Measurements from ENCODE around the gene CALHM3. TPM values are rescaled to one million over a fixed set of nuclear protein-coding genes. Genes with fewer than 3 reads are reported as not detected.

The CALHM3 gene
- total RNA-seq, 1 donor from 2014 or later = not detected

- DNase-seq (ENCODE audit: low read depth) (no peak), FAIRE-seq (no peak)
- Histone ChIP-seq H3K27ac (ENCODE audit: low read depth, low read length) (no peak overlapping the region), H3K4me3 (ENCODE audit: insufficient read depth, low read depth, low read length) (no peak overlapping the region), H2AFZ (ENCODE audit: low read depth, low read length) (no peak overlapping the region), H3K4me2 (ENCODE audit: low read length) (no peak overlapping the region), H3K36me3 (ENCODE audit: insufficient read depth, low read length) (peaks cover 63% of the 10 kb centered on the region), H3K9me3 (ENCODE audit: insufficient read depth, low read depth, low read length) (no peaks in the 10 kb centered on the region), H4K20me1 (ENCODE audit: insufficient read depth, low read length) (peaks cover 54% of the 10 kb centered on the region), H3K4me1 (ENCODE audit: insufficient read depth, low read length) (peaks cover 18% of the 10 kb centered on the region), H3K27me3 (ENCODE audit: insufficient read depth, low read length) (no peaks in the 10 kb centered on the region), H3K79me2 (ENCODE audit: insufficient read depth, low read length) (no peaks in the 10 kb centered on the region), H3K9ac (ENCODE audit: low read length) (no peak overlapping the region)
- TF ChIP-seq, protein P1, sequence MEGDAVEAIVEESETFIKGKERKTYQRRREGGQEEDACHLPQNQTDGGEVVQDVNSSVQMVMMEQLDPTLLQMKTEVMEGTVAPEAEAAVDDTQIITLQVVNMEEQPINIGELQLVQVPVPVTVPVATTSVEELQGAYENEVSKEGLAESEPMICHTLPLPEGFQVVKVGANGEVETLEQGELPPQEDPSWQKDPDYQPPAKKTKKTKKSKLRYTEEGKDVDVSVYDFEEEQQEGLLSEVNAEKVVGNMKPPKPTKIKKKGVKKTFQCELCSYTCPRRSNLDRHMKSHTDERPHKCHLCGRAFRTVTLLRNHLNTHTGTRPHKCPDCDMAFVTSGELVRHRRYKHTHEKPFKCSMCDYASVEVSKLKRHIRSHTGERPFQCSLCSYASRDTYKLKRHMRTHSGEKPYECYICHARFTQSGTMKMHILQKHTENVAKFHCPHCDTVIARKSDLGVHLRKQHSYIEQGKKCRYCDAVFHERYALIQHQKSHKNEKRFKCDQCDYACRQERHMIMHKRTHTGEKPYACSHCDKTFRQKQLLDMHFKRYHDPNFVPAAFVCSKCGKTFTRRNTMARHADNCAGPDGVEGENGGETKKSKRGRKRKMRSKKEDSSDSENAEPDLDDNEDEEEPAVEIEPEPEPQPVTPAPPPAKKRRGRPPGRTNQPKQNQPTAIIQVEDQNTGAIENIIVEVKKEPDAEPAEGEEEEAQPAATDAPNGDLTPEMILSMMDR (IDR thresholded peaks at IDR 0.05; ENCODE audit: insufficient read depth, low read depth, low read length) = no peak
- no peak for TF ChIP-seq EZH2 (IDR thresholded peaks at IDR 0.05; ENCODE audit: insufficient read depth, low read length)
- peak overlapping the region; percentile 41 for H3K27ac Mint-ChIP-seq (ENCODE audit: unreplicated experiment)
- no peaks in the 10 kb centered on the region for H3K9me3 Mint-ChIP-seq (ENCODE audit: unreplicated experiment)
- no peaks in the 10 kb centered on the region for H3K27me3 Mint-ChIP-seq (ENCODE audit: low read depth, unreplicated experiment)
- H3K4me1 Mint-ChIP-seq (ENCODE audit: low read depth, unreplicated experiment) = peaks cover 30% of the 10 kb centered on the region
- H3K36me3 Mint-ChIP-seq (ENCODE audit: low read depth, unreplicated experiment) = peaks cover 50% of the 10 kb centered on the region
- no peak overlapping the region for H3K4me3 Mint-ChIP-seq (ENCODE audit: unreplicated experiment)
These were observed 39.3 kb downstream of the CALHM3 start for GRCh38 chr10:103439776-103440175.

- peaks cover 3% of the 10 kb centered on the region for H3K79me2 ChIP-seq (ENCODE audit: insufficient read depth, low read length)
- H3K27ac Mint-ChIP-seq (ENCODE audit: unreplicated experiment) = no peak overlapping the region
- H3K4me3 Mint-ChIP-seq (ENCODE audit: unreplicated experiment) = no peak overlapping the region
- no peaks in the 10 kb centered on the region for H3K9me3 ChIP-seq (ENCODE audit: insufficient read depth, low read depth, low read length)
- H3K4me2 ChIP-seq (ENCODE audit: low read length) = no peak overlapping the region
- H3K4me3 ChIP-seq (ENCODE audit: insufficient read depth, low read depth, low read length) = no peak overlapping the region
- H3K36me3 Mint-ChIP-seq (ENCODE audit: low read depth, unreplicated experiment) = peaks cover 29% of the 10 kb centered on the region
- no peak for TF ChIP-seq EZH2 (IDR thresholded peaks at IDR 0.05; ENCODE audit: insufficient read depth, low read length)
- FAIRE-seq (no peak), DNase-seq (ENCODE audit: low read depth) (no peak)
- H3K27me3 ChIP-seq (ENCODE audit: insufficient read depth, low read length) = no peaks in the 10 kb centered on the region
- no peaks in the 10 kb centered on the region for H3K9me3 Mint-ChIP-seq (ENCODE audit: unreplicated experiment)
- H3K27ac ChIP-seq (ENCODE audit: low read depth, low read length) = no peak overlapping the region
- H3K36me3 ChIP-seq (ENCODE audit: insufficient read depth, low read length) = peaks cover 67% of the 10 kb centered on the region
- peaks cover 65% of the 10 kb centered on the region for H4K20me1 ChIP-seq (ENCODE audit: insufficient read depth, low read length)
- H2AFZ ChIP-seq (ENCODE audit: low read depth, low read length) = no peak overlapping the region
- no peaks in the 10 kb centered on the region for H3K27me3 Mint-ChIP-seq (ENCODE audit: low read depth, unreplicated experiment)
- H3K4me1 Mint-ChIP-seq (ENCODE audit: low read depth, unreplicated experiment) = no peaks in the 10 kb centered on the region
- no peaks in the 10 kb centered on the region for H3K4me1 ChIP-seq (ENCODE audit: insufficient read depth, low read length)
- no peak overlapping the region for H3K9ac ChIP-seq (ENCODE audit: low read length)
These were observed 45.2 kb downstream of the CALHM3 start for GRCh38 chr10:103433858-103434257.

DNA sequence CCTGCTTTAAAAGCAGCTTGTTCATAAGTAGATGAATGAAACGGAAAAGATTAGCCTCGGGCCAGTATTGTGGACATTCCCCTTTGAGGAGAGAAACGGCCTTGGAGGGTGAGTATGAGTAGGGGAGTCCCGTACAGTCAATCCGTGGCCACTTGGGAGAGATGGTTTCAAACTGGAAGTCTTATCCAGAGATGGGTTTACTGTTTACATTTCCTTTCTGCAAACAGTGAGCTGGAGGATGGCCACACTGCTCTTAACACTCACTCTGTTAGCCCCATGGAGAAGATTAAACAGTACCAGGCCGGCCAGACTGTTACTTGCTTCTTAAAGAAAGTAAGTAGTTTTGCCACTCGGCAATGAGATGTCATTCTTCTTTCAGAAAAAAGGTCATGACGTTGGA is 47.1 kb downstream of the CALHM3 start:
- Mint-ChIP-seq H3K4me3 (ENCODE audit: unreplicated experiment) (no peak overlapping the region), H3K9me3 (ENCODE audit: unreplicated experiment) (no peaks in the 10 kb centered on the region), H3K4me1 (ENCODE audit: low read depth, unreplicated experiment) (no peaks in the 10 kb centered on the region), H3K27ac (ENCODE audit: unreplicated experiment) (no peak overlapping the region), H3K36me3 (ENCODE audit: low read depth, unreplicated experiment) (peaks cover 24% of the 10 kb centered on the region), H3K27me3 (ENCODE audit: low read depth, unreplicated experiment) (no peaks in the 10 kb centered on the region)
- H4K20me1 ChIP-seq (ENCODE audit: insufficient read depth, low read length) = peaks cover 62% of the 10 kb centered on the region
- H3K4me3 ChIP-seq (ENCODE audit: insufficient read depth, low read depth, low read length) = no peak overlapping the region
- no peak overlapping the region for H2AFZ ChIP-seq (ENCODE audit: low read depth, low read length)
- H3K4me1 ChIP-seq (ENCODE audit: insufficient read depth, low read length) = no peaks in the 10 kb centered on the region
- H3K27me3 ChIP-seq (ENCODE audit: insufficient read depth, low read length) = no peaks in the 10 kb centered on the region
- H3K27ac ChIP-seq (ENCODE audit: low read depth, low read length) = no peak overlapping the region
- peaks cover 3% of the 10 kb centered on the region for H3K79me2 ChIP-seq (ENCODE audit: insufficient read depth, low read length)
- no peak for TF ChIP-seq EZH2 (IDR thresholded peaks at IDR 0.05; ENCODE audit: insufficient read depth, low read length)
- TF ChIP-seq, protein P1 (IDR thresholded peaks at IDR 0.05; ENCODE audit: insufficient read depth, low read depth, low read length) = no peak
- DNase-seq (ENCODE audit: low read depth) = no peak
- H3K36me3 ChIP-seq (ENCODE audit: insufficient read depth, low read length) = peaks cover 68% of the 10 kb centered on the region
- H3K9ac ChIP-seq (ENCODE audit: low read length) = no peak overlapping the region
- FAIRE-seq = no peak
- no peak overlapping the region for H3K4me2 ChIP-seq (ENCODE audit: low read length)
- no peaks in the 10 kb centered on the region for H3K9me3 ChIP-seq (ENCODE audit: insufficient read depth, low read depth, low read length)
